Amniotic epithelial cell (primary cell): Measurements from ENCODE around the gene NOL9.

Source experiments
- DNase-seq: peaks from one replicate; pipeline ENCODE4 v3.0.0-alpha.2; 2010; ENCODE audit warnings: low read depth

Gene NOL9

DNA sequence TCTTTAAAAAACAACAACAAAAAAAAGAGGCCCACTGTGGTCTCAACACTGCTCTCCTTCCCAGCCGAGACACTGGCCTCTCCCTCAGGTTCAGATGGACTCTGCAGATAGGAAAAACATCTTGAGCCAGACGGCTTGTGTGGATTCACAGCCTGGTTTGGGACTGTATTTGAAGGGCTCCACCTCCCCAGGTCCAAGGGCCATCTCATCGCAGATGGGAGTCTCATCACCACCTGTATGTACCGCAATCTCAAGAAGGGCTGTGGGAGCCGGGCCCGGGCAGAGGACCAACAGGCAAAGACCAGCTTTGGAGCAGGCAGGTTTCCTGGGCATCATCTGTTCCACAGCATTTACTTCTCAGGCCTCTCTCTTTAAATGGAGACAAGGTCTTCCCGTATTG lies 35.7 kb upstream of the NOL9 start:
- no peak for DNase-seq

DNA sequence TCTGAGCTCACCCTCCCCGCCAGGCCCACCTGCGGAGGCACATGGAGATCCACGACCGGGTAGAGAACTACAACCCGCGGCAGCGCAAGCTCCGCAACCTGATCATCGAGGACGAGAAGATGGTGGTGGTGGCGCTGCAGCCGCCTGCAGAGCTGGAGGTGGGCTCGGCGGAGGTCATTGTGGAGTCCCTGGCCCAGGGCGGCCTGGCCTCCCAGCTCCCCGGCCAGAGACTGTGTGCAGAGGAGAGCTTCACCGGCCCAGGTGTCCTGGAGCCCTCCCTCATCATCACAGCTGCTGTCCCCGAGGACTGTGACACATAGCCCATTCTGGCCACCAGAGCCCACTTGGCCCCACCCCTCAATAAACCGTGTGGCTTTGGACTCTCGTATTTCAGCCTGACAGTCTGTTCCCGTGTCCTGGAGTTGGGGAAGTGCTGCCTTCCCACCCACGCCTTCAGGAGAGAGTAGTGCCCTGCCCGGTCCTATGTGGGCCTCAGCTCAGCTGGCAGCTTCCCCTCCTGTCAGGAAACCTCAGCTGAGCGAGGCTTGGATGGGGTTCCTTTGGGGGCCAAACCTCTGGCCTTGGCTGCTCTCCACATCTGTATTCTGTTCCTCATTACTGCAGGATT lies 34.7 kb upstream of the NOL9 start:
- DNase-seq = no peak

DNA sequence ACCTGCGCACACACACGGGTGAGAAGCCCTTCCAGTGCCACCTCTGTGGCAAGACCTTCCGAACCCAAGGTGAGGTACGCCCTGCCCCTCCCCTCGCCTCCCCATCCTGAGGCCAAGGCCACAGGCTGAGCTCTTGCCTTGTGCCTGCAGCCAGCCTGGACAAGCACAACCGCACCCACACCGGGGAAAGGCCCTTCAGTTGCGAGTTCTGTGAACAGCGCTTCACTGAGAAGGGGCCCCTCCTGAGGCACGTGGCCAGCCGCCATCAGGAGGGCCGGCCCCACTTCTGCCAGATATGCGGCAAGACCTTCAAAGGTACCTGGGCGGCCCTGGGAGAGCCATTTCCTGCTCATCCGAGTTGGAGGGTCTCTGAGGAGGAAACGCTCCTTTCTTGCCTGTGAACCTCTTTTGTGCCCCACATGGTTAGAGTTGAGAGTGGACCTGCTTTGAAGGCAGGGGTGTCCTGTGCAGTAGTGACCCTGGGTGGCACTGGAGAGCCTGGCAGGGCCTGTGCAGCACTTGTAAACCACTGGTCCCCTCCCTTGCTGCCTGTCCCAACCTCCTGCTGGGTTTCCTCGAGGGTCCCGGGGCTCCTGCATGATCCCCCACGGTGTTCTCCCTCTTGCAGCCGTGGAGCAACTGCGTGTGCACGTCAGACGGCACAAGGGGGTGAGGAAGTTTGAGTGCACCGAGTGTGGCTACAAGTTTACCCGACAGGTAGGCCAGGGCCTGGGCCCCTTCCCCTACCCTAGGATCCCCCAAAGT lies 34.0 kb upstream of the NOL9 start:
- DNase-seq = no peak

DNA sequence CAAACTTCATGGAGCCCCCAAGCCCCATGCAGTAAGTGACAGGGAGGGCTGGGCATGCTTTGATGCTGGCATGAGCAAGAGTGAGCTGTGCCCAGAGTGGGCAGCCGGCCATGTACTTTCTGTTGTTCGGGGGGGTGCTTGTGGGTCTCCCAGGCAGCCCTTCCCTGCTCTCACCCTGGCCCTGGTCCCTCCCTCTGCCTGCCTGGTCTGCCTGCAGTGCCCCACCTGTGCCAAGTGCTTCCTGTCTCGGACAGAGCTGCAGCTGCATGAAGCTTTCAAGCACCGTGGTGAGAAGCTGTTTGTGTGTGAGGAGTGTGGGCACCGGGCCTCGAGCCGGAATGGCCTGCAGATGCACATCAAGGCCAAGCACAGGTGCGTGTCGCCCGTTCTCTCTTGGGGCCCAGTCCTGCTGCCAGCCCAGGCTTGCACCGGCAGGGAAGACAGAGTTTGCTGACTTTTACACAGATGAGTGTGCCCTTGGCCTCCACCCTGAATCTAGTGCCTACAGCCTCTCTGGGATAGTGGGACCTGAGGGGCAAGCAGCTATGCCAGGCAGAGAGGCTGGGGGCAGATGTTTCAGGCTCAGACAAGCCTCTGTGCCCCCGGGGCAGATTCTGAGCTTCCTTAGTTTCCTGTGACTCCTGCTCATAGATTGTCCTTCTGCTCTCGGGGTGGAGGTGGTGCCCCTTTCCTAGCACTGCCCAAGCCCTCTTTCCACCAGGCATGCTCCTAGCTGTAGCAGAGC lies 33.1 kb upstream of the NOL9 start:
- no peak for DNase-seq

DNA sequence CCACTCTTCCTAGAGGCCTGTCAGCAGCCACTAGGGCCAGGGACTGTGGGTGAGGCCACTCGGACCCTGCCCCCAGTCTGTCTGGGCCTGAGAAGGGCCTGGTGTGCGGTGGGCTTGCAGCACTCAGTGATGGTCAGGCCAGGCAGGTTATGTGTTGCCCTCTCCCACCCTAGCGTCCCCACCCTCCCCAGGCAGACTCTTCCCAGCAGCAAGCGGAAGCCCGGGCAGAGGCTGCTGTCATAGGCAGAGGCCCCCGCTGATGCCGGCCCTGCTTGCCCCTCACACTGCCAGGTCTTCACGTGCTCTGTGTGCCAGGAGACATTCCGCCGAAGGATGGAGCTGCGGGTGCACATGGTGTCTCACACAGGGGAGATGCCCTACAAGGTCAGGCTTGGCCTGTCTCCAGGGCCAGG lies 32.1 kb upstream of the NOL9 start:
- no peak for DNase-seq

DNA sequence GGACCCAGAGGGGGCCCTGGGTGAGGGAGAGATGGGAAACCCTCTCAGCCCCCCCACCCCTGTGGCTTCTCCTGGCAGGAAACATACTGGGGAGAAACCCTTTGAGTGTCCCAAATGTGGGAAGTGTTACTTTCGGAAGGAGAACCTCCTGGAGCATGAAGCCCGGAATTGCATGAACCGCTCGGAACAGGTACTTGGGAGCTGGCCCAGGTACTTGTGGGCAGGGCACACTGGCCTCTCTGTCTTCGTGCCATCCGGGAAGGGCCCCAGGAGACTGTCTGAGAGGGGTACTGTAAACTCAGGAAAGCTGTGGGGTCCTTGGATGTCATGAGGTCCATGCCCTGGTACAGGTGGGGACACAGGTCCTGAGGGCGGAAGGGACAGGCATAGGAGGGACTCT lies 31.5 kb upstream of the NOL9 start:
- DNase-seq = no peak

DNA sequence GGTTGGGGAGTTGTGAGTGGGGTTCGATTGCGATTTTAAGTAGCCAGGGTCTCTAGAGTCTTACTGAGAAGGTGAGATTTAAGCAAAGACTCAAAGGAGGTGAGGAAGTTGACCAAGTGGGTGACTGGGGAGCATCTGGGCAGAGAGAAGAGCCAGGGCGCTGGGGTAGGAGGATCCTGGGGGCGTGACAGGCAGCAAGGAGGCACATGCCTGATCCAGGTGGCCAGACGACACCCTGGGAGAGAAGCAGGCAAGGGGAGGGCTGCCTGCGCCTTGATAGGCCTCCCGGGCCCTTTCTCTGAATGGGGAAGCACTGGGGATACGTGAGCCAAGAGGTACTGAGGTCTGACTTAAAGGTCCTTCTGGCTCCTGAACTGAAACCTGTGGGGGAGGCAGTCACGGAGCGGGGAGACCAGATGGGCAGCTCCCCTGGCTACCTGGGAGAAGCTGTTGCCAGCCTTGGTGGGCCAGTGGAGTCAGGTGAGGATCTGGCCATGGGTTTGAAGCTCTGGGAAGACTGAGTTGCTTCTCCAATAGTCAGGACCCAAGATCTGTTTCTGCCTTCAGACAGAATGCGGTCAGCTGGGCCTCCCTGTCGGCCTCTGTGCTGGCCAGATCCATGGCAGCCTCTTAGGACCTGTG lies 30.9 kb upstream of the NOL9 start:
- DNase-seq = no peak

DNA sequence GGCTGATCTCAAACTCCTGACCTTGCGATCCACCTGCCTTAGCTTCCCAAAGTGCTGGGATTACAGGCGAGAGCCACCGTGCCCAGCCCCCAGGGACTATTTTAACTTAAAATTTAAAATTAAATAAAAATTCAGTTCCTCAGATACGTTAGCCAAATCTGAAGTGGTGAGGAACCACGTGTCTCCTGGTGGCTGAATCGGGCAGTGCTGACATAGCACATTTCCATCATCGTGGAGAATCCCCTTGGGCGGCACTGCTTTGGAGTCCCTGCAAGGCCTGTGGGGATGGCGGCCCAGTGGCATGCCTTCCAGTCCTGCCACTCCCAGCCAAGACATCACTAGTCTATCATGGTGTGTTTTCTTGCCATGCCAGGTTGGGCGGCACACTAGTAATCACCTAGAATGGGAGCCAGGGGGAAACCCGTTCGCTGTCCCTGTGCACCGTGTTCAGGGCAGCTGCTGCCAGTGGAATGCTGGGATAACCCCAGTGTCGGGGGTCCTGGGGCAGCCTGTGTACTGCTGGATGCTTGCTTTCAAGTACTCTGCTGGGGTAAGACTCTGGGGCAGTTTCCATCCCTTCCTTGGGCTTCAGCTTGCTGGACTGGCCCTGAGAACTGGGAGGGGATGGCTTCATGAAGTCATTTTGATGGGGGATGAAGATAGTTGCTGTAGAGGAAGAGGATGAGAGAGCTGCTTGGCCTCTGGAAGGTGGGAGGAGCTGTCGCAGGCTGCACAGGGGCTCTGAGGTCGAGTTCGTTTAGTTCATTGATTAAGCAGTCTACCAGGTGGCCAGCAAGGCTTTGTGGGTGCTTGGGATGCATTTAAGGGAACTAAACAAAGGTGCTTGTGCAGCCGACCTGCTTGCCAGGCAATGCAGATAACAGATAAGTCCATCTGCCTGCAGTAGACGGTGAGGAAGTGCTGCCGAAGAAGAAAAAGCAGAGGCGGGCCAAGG lies 30.1 kb upstream of the NOL9 start:
- DNase-seq = no peak

DNA sequence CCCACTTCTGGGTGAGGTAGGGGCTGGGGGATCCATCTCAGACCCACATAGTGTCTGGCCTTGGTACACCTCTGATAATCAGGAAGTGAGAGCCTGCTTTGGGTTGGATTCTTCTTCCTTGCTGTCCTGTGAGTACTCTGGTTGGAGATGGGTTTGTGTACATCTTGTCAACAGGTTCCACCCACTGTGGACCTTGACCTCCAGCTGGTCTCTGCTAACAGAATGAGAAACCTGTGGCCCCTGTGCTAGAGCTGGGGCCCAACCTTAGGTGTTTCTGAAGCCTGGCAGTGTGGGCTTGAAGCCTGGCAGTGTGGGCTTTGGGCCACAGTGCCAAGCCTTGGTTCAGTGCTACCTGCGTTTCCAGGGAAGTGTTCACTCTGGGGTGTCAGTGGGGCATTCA lies 28.1 kb upstream of the NOL9 start:
- no peak for DNase-seq

DNA sequence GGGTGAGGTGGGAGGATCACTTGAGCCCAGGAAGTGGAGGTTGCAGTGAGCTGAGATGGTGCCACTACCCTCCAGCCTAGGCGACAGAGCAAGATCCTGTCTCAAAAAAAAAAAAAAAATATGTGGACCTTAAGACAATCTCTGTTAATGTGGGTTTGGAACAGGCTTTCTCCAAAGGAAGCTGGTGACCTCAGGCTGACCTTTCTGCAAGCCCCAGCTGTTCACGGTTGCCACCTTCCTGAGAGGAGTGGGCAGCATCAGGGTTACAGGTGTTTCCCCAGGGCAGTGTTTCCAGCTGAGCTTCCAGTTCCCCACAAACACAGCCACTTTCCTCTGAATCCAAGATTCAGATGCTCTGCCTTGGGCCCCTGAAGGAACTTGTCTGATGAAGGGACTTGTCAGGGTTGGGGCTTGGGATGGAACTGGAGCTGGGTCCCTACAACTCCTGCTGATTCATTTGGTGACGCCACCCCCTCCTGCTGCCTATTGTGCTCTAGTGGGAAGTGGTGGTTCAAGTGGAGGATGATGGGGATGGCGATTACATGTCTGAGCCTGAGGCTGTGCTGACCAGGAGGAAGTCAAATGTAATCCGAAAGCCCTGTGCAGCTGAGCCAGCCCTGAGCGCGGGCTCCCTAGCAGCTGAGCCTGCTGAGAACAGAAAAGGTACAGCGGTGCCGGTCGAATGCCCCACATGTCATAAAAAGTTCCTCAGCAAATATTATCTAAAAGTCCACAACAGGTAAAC lies 27.4 kb upstream of the NOL9 start:
- DNase-seq = no peak

DNA sequence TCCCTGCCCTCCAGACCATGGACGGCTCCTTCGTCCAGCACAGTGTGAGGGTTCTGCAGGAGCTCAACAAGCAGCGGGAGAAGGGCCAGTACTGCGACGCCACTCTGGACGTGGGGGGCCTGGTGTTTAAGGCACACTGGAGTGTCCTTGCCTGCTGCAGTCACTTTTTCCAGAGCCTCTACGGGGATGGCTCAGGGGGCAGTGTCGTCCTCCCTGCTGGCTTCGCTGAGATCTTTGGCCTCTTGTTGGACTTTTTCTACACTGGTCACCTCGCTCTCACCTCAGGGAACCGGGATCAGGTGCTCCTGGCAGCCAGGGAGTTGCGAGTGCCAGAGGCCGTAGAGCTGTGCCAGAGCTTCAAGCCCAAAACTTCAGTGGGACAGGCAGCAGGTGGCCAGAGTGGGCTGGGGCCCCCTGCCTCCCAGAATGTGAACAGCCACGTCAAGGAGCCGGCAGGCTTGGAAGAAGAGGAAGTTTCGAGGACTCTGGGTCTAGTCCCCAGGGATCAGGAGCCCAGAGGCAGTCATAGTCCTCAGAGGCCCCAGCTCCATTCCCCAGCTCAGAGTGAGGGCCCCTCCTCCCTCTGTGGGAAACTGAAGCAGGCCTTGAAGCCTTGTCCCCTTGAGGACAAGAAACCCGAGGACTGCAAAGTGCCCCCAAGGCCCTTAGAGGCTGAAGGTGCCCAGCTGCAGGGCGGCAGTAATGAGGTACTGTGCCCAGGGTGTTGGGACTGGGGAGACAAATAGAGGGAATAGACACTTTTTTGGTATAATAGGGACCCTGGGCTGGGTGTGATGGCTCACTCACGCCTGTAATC lies 26.5 kb upstream of the NOL9 start:
- no peak for DNase-seq

DNA sequence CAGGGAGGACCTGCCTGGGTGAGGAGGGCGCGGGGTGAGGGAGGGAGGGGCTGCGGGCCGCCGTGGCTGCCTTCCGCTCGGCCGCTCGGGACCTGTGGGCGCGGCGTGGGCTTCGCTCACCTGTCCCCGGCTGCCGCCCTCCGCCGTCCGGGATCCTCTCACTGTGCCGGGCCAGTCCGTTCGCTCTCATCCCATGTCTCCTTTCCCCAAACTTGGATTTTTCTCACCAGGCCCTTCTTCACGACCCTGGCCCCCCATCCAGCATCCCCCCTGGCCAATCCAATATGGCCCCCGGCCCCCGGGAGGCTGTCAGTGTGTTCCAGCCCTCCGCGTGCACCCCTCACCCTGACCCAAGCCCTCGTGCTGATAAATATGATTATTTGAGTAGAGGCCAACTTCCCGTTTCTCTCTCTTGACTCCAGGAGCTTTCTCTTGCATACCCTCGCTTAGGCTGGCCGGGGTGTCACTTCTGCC lies 25.8 kb upstream of the NOL9 start:
- no peak for DNase-seq

DNA sequence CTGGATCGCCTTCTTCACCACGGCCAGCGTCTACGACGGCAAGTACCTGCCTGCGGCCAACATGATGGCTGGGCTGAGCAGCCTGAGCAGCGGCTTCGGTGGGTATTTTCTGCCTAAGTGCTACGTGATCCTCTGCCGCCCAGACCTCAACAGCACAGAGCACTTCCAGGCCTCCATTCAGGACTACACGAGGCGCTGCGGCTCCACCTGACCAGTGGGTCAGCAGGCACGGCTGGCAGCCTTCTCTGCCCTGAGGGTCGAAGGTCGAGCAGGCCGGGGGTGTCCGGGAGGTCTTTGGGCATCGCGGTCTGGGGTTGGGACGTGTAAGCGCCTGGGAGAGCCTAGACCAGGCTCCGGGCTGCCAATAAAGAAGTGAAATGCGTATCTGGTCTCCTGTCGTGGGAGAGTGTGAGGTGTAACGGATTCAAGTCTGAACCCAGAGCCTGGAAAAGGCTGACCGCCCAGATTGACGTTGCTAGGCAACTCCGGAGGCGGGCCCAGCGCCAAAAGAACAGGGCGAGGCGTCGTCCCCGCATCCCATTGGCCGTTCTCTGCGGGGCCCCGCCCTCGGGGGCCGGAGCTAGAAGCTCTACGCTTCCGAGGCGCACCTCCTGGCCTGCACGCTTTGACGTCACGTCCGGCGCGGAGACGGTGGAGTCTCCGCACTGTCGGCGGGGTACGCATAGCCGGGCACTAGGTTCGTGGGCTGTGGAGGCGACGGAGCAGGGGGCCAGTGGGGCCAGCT lies 25.2 kb upstream of the NOL9 start, which contains the start of gene ZBTB48:
TSS of gene ZBTB48 (plus strand) at position 621 of the 745 bp plus-strand sequence. CDS start 616 bp downstream, outside the sequence.
- DNase-seq = peak; percentile 92

DNA sequence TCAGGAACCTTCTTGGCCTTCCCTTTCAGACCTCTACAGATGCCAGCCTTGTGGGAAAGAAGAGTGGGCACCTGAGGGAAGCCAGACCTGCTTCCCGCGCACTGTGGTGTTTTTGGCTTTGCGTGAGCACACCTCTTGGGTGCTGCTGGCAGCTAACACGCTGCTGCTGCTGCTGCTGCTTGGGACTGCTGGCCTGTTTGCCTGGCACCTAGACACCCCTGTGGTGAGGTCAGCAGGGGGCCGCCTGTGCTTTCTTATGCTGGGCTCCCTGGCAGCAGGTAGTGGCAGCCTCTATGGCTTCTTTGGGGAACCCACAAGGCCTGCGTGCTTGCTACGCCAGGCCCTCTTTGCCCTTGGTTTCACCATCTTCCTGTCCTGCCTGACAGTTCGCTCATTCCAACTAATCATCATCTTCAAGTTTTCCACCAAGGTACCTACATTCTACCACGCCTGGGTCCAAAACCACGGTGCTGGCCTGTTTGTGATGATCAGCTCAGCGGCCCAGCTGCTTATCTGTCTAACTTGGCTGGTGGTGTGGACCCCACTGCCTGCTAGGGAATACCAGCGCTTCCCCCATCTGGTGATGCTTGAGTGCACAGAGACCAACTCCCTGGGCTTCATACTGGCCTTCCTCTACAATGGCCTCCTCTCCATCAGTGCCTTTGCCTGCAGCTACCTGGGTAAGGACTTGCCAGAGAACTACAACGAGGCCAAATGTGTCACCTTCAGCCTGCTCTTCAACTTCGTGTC lies 24.5 kb upstream of the NOL9 start:
- DNase-seq = no peak

DNA sequence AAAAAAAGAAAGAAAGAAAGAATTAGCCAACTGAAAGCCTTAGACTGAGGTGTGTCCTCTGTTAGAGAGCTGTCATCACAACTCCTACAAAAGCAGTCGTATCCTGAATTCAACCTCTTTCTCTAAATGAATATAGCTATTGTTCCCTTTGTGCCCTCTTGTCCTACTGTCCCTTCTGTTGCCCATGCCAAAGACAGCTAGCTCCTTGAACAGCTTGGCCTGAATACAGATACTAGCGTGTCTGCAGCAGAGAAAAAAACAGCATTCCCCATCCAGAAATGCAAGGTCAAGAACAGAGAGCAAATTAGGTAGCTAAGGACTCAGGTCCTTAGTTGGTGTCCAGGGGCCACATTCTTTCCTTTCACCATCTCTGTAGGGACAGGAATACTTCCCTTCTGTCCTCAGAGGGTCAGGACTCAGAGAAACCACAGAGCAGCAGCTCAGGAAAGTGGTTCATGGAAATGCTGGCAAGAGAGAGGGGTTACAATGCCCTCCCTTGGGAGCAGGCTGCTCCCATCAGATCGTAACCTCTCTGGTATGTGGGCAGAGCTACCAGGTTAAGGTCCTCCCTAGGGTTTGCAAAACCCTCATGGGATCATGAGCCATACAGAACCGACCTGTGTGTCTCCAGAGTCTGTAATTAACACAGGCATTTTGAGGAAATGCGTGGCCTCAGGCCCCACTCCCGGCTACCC lies 23.7 kb upstream of the NOL9 start:
- DNase-seq = no peak

DNA sequence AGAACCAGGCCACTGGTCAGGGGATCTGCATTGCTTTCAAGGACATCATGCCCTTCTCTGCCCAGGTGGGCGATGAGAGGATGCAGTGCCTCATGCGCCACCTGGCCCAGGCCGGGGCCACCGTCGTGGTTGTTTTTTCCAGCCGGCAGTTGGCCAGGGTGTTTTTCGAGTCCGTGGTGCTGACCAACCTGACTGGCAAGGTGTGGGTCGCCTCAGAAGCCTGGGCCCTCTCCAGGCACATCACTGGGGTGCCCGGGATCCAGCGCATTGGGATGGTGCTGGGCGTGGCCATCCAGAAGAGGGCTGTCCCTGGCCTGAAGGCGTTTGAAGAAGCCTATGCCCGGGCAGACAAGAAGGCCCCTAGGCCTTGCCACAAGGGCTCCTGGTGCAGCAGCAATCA lies 20.5 kb upstream of the NOL9 start:
- no peak for DNase-seq

DNA sequence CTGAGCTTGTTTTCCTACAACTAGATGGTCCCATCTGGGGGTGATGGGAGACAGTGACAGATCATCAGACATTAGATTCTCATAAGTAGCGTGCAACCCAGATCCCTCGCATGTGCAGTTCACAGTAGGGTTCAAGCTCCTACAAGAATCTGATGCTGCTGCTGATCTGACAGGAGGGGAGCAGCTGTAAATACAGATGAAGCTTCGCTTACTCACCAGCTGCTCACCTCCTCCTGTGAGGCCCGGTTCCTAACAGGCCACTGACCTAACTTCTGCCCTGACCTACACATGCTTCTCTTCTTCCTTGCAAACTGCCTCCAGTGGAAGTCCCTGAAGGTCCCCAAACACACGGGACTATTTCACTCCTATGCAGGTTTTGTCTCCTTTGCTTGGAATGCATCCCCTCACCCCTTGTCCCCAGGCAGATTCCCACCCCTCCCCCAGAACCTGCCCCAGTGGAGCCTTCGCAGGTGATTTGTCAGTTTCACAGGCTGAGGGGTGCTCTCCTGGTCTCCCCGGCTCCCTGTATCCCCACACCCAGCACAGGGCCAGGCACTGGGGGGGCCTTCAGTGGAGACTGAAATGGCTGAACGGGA lies 19.8 kb upstream of the NOL9 start:
- no peak for DNase-seq
